Spleen (tissue), 11 donors: ENCODE measurements around the gene GOSR2. TPM values are rescaled to one million over a fixed set of nuclear protein-coding genes. Genes with fewer than 3 reads are reported as not detected.

Experiments
- DNase-seq: peaks from one replicate; pipeline ENCODE4 v3.0.0-alpha.2; 2020
- H3K27ac ChIP-seq, 8 donors: fragments of 200-600 bp; sonication (generic) in 7 of 8; 1 replicate in 4 of 8; 2 replicates in 4 of 8; pipeline versions ENCODE4 v1.5.0 to v1.8.0; 2016 to 2021; ENCODE audit warnings: inconsistent platforms in 4 of 8, mild to moderate bottlenecking in 4 of 8, moderate library complexity in 1 of 8
- H3K27me3 ChIP-seq, 7 donors: fragments of 200-600 bp; sonication (generic) in 6 of 7; replicated peaks in 1 of 7; 1 replicate in 4 of 7; 2 replicates in 3 of 7; pipeline versions ENCODE4 v1.5.0 to v1.8.0; 2016 to 2021; ENCODE audit warnings: inconsistent platforms in 3 of 7, mild to moderate bottlenecking in 1 of 7
- H3K36me3 ChIP-seq, 6 donors: fragments of 200-600 bp; sonication (generic) in 5 of 6; 1 replicate in 4 of 6; 2 replicates in 2 of 6; pipeline versions ENCODE4 v1.5.0 to v1.8.0; 2016 to 2021; ENCODE audit warnings: inconsistent platforms in 2 of 6
- H3K4me1 ChIP-seq, 6 donors: fragments of 200-600 bp; sonication (generic) in 5 of 6; 1 replicate in 3 of 6; 2 replicates in 3 of 6; pipeline versions ENCODE4 v1.5.0 to v1.8.0; 2016 to 2021; ENCODE audit warnings: inconsistent platforms in 3 of 6
- H3K4me3 ChIP-seq, 8 donors: fragments of 200-600 bp; sonication (generic) in 7 of 8; 1 replicate in 4 of 8; 2 replicates in 4 of 8; pipeline versions ENCODE4 v1.5.0 to v1.8.0; 2016 to 2021; ENCODE audit warnings: inconsistent platforms in 4 of 8, mild to moderate bottlenecking in 4 of 8, moderate library complexity in 2 of 8
- H3K9me3 ChIP-seq, 8 donors: fragments of 200-600 bp; sonication (generic) in 7 of 8; 1 replicate in 4 of 8; 2 replicates in 4 of 8; pipeline versions ENCODE4 v1.5.0 to v1.8.0; 2016 to 2021; ENCODE audit warnings: inconsistent platforms in 4 of 8
- POLR2A ChIP-seq, 3 donors: fragments of 450-650 bp; IDR thresholded peaks; one replicate each; pipeline ENCODE4 v1.5.1; 2017; ENCODE audit warnings: antibody characterized with exemption in 3 of 3, mild to moderate bottlenecking in 1 of 3
- POLR2AphosphoS5 ChIP-seq, 3 donors: sonication (generic); formaldehyde crosslinking; IDR thresholded peaks; one replicate each; pipeline ENCODE4 v1.5.1; 2017; ENCODE audit warnings: antibody characterized with exemption in 3 of 3
- WGBS, 5 donors: extraction: QIAGEN DNeasy Blood & Tissue Kit in 3 of 5; methylation state at CpG; one replicate each; pipeline versions ENCODE4 v1.1.5 to v1.1.7; 2013 to 2018; 5-methylcytosine and 5-hydroxymethylcytosine counted together
- intact Hi-C: fragments of 100-400 bp; cut with DNase I; formaldehyde crosslinking; loops from one replicate; pipeline ENCODE4 v1.15.0; 2023; ENCODE audit warnings: low total_unique reads
- microRNA-seq, 3 donors: library from miRNA; unstranded; fragments of <30 nt; microRNA quantifications; one replicate each; pipeline versions ENCODE4 to v1.1.0, GENCODE V29; 2019 to 2020
- polyA plus RNA-seq, 3 donors: library from polyadenylated mRNA; stranded (reverse); fragments of 200-250 nt; gene quantifications; one replicate each; pipeline ENCODE4 v1.2.1, GENCODE V29; 2013
- small RNA-seq, 4 donors: library from RNA; depleted of rRNA; stranded (forward); fragments of <200 nt; gene quantifications; one replicate each; pipeline ENCODE3, GENCODE V24; 2016
- total RNA-seq, 7 donors: library from RNA; depleted of rRNA in 3 of 7; stranded (reverse); fragments of >200 nt in 3 of 7; fragmentation: NEBNext Ultra II Directional in 4 of 7; extraction: Animal tissue kit (Norgen Biotek cat#: 25700) in 4 of 7; gene quantifications; one replicate each; pipeline versions ENCODE4 v1.1.0 to v1.2.1, GENCODE V29; 2016 to 2021
- TF ChIP-seq, protein P1 (sequence below), 11 experiments: fragments of 200-600 bp in 7 of 11; fragments of 450-650 bp in 4 of 11; sonication (generic) in 4 of 11; IDR thresholded peaks in 8 of 11; conservative IDR thresholded peaks in 3 of 11; 1 replicate in 7 of 11; 2 replicates in 4 of 11; pipeline versions ENCODE4 v1.4.0 to v1.8.0; 2016 to 2021; ENCODE audit warnings: antibody characterized with exemption in 11 of 11, inconsistent platforms in 4 of 11, mild to moderate bottlenecking in 1 of 11
- donor health status: healthy with polysubstance abuse.
- donor health status: DM: no; HTN: no; CAD: no; lungs with moderate emphysema.
- donor health status: DM: no; HTN: no; CAD: no.
- donor health status: Bipolar disorder and iron deficiency.
- donor health status: healthy.
- donor health status: DM: no; HTN: no; CAD: no.
- donor health status: DM: yes; HTN: yes; CAD: no.

The GOSR2 gene
- total and polyA plus RNA-seq, 10 donors, result 19.2 to 114 (median 80.0) TPM

- H3K4me1 ChIP-seq, result peaks cover 0 to 7% (median 0%) of the 10 kb centered on the region in 6 donors
- H3K27me3 ChIP-seq, result no peaks in the 10 kb centered on the region
- H3K9me3 ChIP-seq, result no peaks in the 10 kb centered on the region
- H3K36me3 ChIP-seq, result no peaks in the 10 kb centered on the region
- no peak overlapping the region for H3K4me3 ChIP-seq
- WGBS, 5 donors, result 53 to 75% (median 71%) methylated on average over 1 of the region's 1 CpG
- TF ChIP-seq POLR2AphosphoS5 (IDR thresholded peaks at IDR 0.05) (no peak), POLR2A (IDR thresholded peaks at IDR 0.05) (no peak)
- TF ChIP-seq, protein P1, sequence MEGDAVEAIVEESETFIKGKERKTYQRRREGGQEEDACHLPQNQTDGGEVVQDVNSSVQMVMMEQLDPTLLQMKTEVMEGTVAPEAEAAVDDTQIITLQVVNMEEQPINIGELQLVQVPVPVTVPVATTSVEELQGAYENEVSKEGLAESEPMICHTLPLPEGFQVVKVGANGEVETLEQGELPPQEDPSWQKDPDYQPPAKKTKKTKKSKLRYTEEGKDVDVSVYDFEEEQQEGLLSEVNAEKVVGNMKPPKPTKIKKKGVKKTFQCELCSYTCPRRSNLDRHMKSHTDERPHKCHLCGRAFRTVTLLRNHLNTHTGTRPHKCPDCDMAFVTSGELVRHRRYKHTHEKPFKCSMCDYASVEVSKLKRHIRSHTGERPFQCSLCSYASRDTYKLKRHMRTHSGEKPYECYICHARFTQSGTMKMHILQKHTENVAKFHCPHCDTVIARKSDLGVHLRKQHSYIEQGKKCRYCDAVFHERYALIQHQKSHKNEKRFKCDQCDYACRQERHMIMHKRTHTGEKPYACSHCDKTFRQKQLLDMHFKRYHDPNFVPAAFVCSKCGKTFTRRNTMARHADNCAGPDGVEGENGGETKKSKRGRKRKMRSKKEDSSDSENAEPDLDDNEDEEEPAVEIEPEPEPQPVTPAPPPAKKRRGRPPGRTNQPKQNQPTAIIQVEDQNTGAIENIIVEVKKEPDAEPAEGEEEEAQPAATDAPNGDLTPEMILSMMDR (IDR thresholded peaks at IDR 0.05 in 8 of 11, conservative IDR thresholded peaks at IDR 0.05 in 3 of 11), result no peak
- H3K27ac ChIP-seq, result no peak overlapping the region
- DNase-seq, result no peak
- intact Hi-C loops, result loop anchor here (10.0 kb wide), 1 partner anchor 47 kb away; no protein-coding TSS in a partner anchor
These were observed 68.7 kb downstream of the GOSR2 start for GRCh38 chr17:46991617-46992016.

Small RNA genes lying within 50 kb of the gene (microRNA-seq; reads per million reads assigned to microRNA genes)
- 0 reads per million in 3 donors for gene MIR5089

Small RNA genes lying within 50 kb of the gene (small RNA-seq; reads per million reads assigned to genes)
- gene MIR5089 (0 reads per million in 4 donors), gene RNU6ATAC3P (0 reads per million in 4 donors)

Other genes starting within 250 kb of the GOSR2 start
- under 1 TPM; 0.32 to 0.94 (median 0.66) TPM for gene WNT3, start 104.5 kb upstream of the GOSR2 start, total RNA-seq
- under 1 TPM; 0.63 to 0.74 (median 0.67) TPM for gene WNT3, start 104.5 kb upstream of the GOSR2 start, polyA plus RNA-seq
- 10 to 100 TPM in 1 of 7 donors, 1 to 10 TPM in 2, under 1 TPM in 4; 0.66 to 13.4 (median 0.80) TPM for gene WNT9B, start 71.6 kb upstream of the GOSR2 start, total RNA-seq
- under 1 TPM; 0.03 to 0.29 (median 0.11) TPM for gene WNT9B, start 71.6 kb upstream of the GOSR2 start, polyA plus RNA-seq
- not detected for gene RPRML, start 56.1 kb downstream of the GOSR2 start, total RNA-seq
- not detected for gene RPRML, start 56.1 kb downstream of the GOSR2 start, polyA plus RNA-seq